HepG2 (cell line): ENCODE results near the gene ZNF764. TPM values are rescaled to one million over a fixed set of nuclear protein-coding genes. Genes with fewer than 3 reads are reported as not detected.

Experiments used
- ATAC-seq: fragments of 200-7000 bp; cut with Tn5 transposase; 3 replicates; pipeline ENCODE4 v1.9.1; 2020; ENCODE audit warnings: mild to moderate bottlenecking, moderate library complexity
- BruUV-seq: library from RNA; stranded (reverse); fragments of 400-500 nt; replicated peaks from 2 replicates; lab custom pipeline; 2021; lab: Mats Ljungman, UMichigan
- CTCF ChIA-PET: fragments of 300-600 bp; formaldehyde crosslinking; extraction: SDS; loops from one replicate; lab custom pipeline; 2021; ENCODE audit warnings: low total read pairs, inconsistent platforms, low intra/inter-chr PET ratio; lab: Yijun Ruan, JAX
- POLR2A ChIA-PET: fragments of 350-600 bp; sonication (Branson Sonifier 250); formaldehyde crosslinking; loops from one replicate; lab custom pipeline; 2020; ENCODE audit warnings: antibody characterized with exemption, inconsistent platforms; lab: Yijun Ruan, JAX
- DNase-seq: peaks from one replicate; pipeline ENCODE4 v3.0.0-alpha.2; 2015; ENCODE audit warnings: low spot score
- FAIRE-seq: peaks from 3 replicates; lab custom pipeline; 2011; peaks lifted over from hg19 to GRCh38; lab: Jason Lieb, UNC
- H2AFZ ChIP-seq: one replicate; pipeline ENCODE4 v1.6.1; 2011; ENCODE audit warnings: low read length, inconsistent platforms
- H3K27ac ChIP-seq: fragments of 300-600 bp; 3 replicates; pipeline ENCODE4 v1.8.0; 2011; ENCODE audit warnings: mixed run types, mild to moderate bottlenecking, mixed read lengths, low read length, inconsistent platforms; ENCODE audit not compliant: insufficient read depth; ENCODE audit errors: extremely low read length
- H3K27me3 ChIP-seq, 2 experiments: fragments of 200-600 bp in 1 of 2; 2 replicates in 1 of 2; 3 replicates in 1 of 2; pipeline versions ENCODE4 v1.6.0 to v1.8.0; 2011; ENCODE audit warnings: low read length in 2 of 2, mild to moderate bottlenecking in 2 of 2, moderate library complexity in 2 of 2, inconsistent platforms in 1 of 2; ENCODE audit not compliant: insufficient read depth in 2 of 2, control insufficient read depth in 1 of 2
- H3K36me3 ChIP-seq, 2 experiments: fragments of 200-600 bp in 1 of 2; replicated peaks in 1 of 2; 2 replicates in 1 of 2; 3 replicates in 1 of 2; pipeline versions ENCODE4 v1.5.1 to v1.8.0; 2011; ENCODE audit warnings: low read length in 2 of 2, inconsistent platforms in 1 of 2; ENCODE audit not compliant: insufficient read depth in 2 of 2, control insufficient read depth in 1 of 2
- H3K4me1 ChIP-seq: 2 replicates; pipeline ENCODE4 v1.5.1; 2012; ENCODE audit warnings: low read length, inconsistent platforms; ENCODE audit not compliant: insufficient read depth
- H3K4me2 ChIP-seq: 2 replicates; pipeline ENCODE4 v1.6.0; 2011; ENCODE audit warnings: low read depth, low read length, inconsistent platforms
- H3K4me3 ChIP-seq, 3 experiments: fragments of 200-600 bp in 1 of 3; sonication (generic), shearing (Covaris generic) in 1 of 3; replicated peaks in 1 of 3; 2 replicates each; pipeline ENCODE4 v1.5.1; 2011 to 2016; ENCODE audit warnings: low read length in 3 of 3, inconsistent platforms in 2 of 3, low read depth in 2 of 3, mild to moderate bottlenecking in 2 of 3, control low read depth in 1 of 3, mixed read lengths in 1 of 3; ENCODE audit not compliant: insufficient read depth in 1 of 3
- H3K79me2 ChIP-seq: one replicate; pipeline ENCODE4 v1.6.1; 2011; ENCODE audit warnings: low read length, inconsistent platforms; ENCODE audit not compliant: insufficient read depth
- H3K9ac ChIP-seq: 2 replicates; pipeline ENCODE4 v1.6.0; 2011; ENCODE audit warnings: mild to moderate bottlenecking, low read depth, low read length, inconsistent platforms; ENCODE audit not compliant: insufficient read depth
- H3K9me3 ChIP-seq: 2 replicates; pipeline ENCODE4 v1.5.1; 2012; ENCODE audit warnings: mild to moderate bottlenecking, low read length
- H4K20me1 ChIP-seq: 2 replicates; pipeline ENCODE4 v1.6.0; 2011; ENCODE audit warnings: inconsistent platforms, mild to moderate bottlenecking, low read length, moderate library complexity; ENCODE audit not compliant: insufficient read depth
- ARID4A ChIP-seq: sonication (generic); formaldehyde crosslinking; IDR thresholded peaks from 2 replicates; pipeline ENCODE4 v1.5.0; 2020; ENCODE audit warnings: mild to moderate bottlenecking, missing genetic modification reagents, borderline replicate concordance
- ATF7-NPFF ChIP-seq: sonication (generic); formaldehyde crosslinking; IDR thresholded peaks from 2 replicates; pipeline ENCODE4 v1.8.1; 2023; ENCODE audit warnings: mild to moderate bottlenecking, low read depth, missing genetic modification reagents, moderate library complexity
- CBX5 ChIP-seq: sonication (generic); formaldehyde crosslinking; IDR thresholded peaks from 2 replicates; pipeline ENCODE4 v1.4.0; 2020; ENCODE audit warnings: missing genetic modification reagents, borderline replicate concordance
- GATA4 ChIP-seq: sonication (generic); IDR thresholded peaks from 2 replicates; pipeline ENCODE4 v1.6.1; 2016; ENCODE audit warnings: antibody characterized with exemption, low read depth, borderline replicate concordance
- KDM2A ChIP-seq: sonication (generic); formaldehyde crosslinking; IDR thresholded peaks from 2 replicates; pipeline ENCODE4 v1.4.0; 2020; ENCODE audit warnings: low read depth, missing genetic modification reagents, borderline replicate concordance
- MAFK ChIP-seq, 2 experiments: IDR thresholded peaks in 1 of 2; conservative IDR thresholded peaks in 1 of 2; 2 replicates each; pipeline ENCODE4 v1.6.1; 2011; ENCODE audit warnings: improper control_type of control experiment in 2 of 2, low read length in 2 of 2
- MXD4 ChIP-seq: IDR thresholded peaks from 2 replicates; pipeline ENCODE4 v1.6.1; 2016; ENCODE audit warnings: mild to moderate bottlenecking, missing biosample characterization, missing genetic modification reagents
- PHB2 ChIP-seq: fragments of 450-650 bp; IDR thresholded peaks from 2 replicates; pipeline ENCODE4 v1.6.1; 2018; ENCODE audit not compliant: partially characterized antibody
- POGZ ChIP-seq: sonication (generic); formaldehyde crosslinking; IDR thresholded peaks from 2 replicates; pipeline ENCODE4 v1.4.0; 2020; ENCODE audit warnings: mild to moderate bottlenecking, missing genetic modification reagents
- TOPORS ChIP-seq: sonication (generic); formaldehyde crosslinking; IDR thresholded peaks from 2 replicates; pipeline ENCODE4 v1.8.0; 2023; ENCODE audit warnings: mild to moderate bottlenecking, missing genetic modification reagents
- ZSCAN30 ChIP-seq: sonication (generic); formaldehyde crosslinking; IDR thresholded peaks from 2 replicates; pipeline ENCODE4 v1.5.0; 2020; ENCODE audit warnings: mild to moderate bottlenecking, missing genetic modification reagents
- ZSCAN5A ChIP-seq: sonication (generic); formaldehyde crosslinking; IDR thresholded peaks from 2 replicates; pipeline ENCODE4 v1.8.0; 2022; ENCODE audit warnings: mild to moderate bottlenecking, missing genetic modification reagents, borderline replicate concordance
- WGBS: methylation state at CpG from one replicate; pipeline ENCODE4 v1.1.6; 2017; ENCODE audit warnings: low lambda C conversion rate; 5-methylcytosine and 5-hydroxymethylcytosine counted together
- in situ Hi-C: cut with HindIII; loops from 2 replicates; pipeline ENCODE4 v1.10.0; 2017; ENCODE audit warnings: low pct_unique_long_range_greater_than_20kb; ENCODE audit not compliant: extremely low pct_ligation_motif_present
- intact Hi-C: fragments of 100-400 bp; cut with micrococcal nuclease; formaldehyde crosslinking; loops from one replicate; pipeline ENCODE4 v1.10.0; 2022; ENCODE audit not compliant: unreplicated experiment
- polyA plus RNA-seq, 8 experiments: library from polyadenylated mRNA; depleted of rRNA in 3 of 8; stranded (reverse) in 7 of 8; unstranded in 1 of 8; fragments of >200 nt; fragmentation: Illumina TruSeq in 4 of 8; extraction: Trizol in 4 of 8; gene quantifications; 2 replicates each; pipeline versions ENCODE4 v1.2.1 to v1.2.3, GENCODE V29; 2011 to 2016; ENCODE audit warnings: low read depth in 4 of 8, missing spikeins in 1 of 8, mixed read lengths in 1 of 8; ENCODE audit not compliant: insufficient read depth in 1 of 8
- total RNA-seq, 5 experiments: library from RNA; depleted of rRNA; stranded (reverse); fragments of >200 nt; fragmentation: Illumina TruSeq; extraction: Trizol; gene quantifications; 2 replicates each; pipeline ENCODE4 v1.2.3, GENCODE V29; 2016; ENCODE audit warnings: low read depth in 1 of 5
- TF ChIP-seq, protein P1 (sequence below): sonication (generic); formaldehyde crosslinking; IDR thresholded peaks from 2 replicates; pipeline ENCODE4 v1.5.0; 2020; ENCODE audit warnings: mild to moderate bottlenecking, low read depth, missing genetic modification reagents, borderline replicate concordance
- TF ChIP-seq, protein P2 (sequence below): IDR thresholded peaks from 2 replicates; pipeline ENCODE4 v1.6.1; 2016; ENCODE audit warnings: control low read depth

Gene ZNF764
- total and polyA plus RNA-seq, 2 of the 13 experiments (the other 11 are each of a cell fraction or from before 2014, with no cell fraction given) = 4.1 to 9.1 TPM

DNA sequence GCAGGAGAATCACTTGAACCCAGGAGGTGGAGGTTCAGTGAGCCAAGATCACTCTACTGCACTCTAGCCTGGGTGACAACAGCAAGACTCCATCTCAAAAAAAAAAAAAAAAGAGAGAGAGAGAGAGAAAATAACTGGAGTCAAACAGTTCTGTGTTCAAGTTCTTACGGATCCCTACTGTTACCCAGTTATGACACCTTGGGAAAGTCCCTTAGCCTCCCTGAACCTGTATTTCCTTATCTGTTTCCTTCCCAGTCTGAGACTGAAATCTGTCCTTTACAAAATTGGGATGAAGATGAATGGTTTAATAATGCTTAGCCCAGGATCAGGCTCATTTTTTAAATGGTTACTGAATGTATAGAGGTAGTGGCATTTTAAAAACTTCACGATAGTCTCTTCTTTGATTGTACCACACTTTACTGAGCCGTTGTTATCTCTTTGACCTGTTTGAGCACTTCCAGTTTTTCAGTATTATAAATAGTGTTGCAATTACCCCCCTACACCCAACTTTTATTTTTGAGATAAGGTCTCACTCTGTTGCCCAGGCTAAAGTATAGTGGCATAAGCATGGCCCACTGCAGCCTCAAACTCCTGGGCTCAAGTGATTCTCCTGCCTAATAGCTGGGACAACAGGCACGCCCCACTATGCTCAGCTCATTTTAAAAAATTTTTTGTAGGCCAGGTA, 49.0 kb downstream of the ZNF764 start:
- H3K27me3 ChIP-seq = no peaks in the 10 kb centered on the region
- intact Hi-C loops = no loop called here
- no peak for ATAC-seq
- H3K4me3 ChIP-seq = no peak overlapping the region
- H3K4me2 ChIP-seq = no peak overlapping the region
- in situ Hi-C loops = no loop called here
- BruUV-seq = no TSS peak
- TF ChIP-seq ATF7-NPFF (no peak), CBX5 (CRISPR knock-in tag) (no peak), PHB2 (no peak), GATA4 (no peak), KDM2A (CRISPR knock-in tag) (no peak), POGZ (CRISPR knock-in tag) (no peak), MXD4 (CRISPR knock-in tag) (no peak), ZSCAN5A (CRISPR knock-in tag) (no peak), TOPORS (no peak), ZSCAN30 (CRISPR knock-in tag) (no peak), ARID4A (no peak), MAFK (conservative IDR thresholded peaks at IDR 0.05 in 1 of 2, IDR thresholded peaks at IDR 0.05 in 1 of 2; ENCODE audit: low read length in 2 of 2) (no peak)
- TF ChIP-seq, protein P1, sequence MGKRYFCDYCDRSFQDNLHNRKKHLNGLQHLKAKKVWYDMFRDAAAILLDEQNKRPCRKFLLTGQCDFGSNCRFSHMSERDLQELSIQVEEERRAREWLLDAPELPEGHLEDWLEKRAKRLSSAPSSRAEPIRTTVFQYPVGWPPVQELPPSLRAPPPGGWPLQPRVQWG (CRISPR knock-in tag) = no peak
- TF ChIP-seq, protein P2, sequence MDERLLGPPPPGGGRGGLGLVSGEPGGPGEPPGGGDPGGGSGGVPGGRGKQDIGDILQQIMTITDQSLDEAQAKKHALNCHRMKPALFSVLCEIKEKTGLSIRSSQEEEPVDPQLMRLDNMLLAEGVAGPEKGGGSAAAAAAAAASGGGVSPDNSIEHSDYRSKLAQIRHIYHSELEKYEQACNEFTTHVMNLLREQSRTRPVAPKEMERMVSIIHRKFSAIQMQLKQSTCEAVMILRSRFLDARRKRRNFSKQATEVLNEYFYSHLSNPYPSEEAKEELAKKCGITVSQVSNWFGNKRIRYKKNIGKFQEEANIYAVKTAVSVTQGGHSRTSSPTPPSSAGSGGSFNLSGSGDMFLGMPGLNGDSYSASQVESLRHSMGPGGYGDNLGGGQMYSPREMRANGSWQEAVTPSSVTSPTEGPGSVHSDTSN (CRISPR knock-in tag) = no peak
- no peak for FAIRE-seq
- H3K27ac ChIP-seq = no peak overlapping the region
- no peak overlapping the region for H3K9ac ChIP-seq
- no peaks in the 10 kb centered on the region for H3K9me3 ChIP-seq
- peaks cover 7% of the 10 kb centered on the region for H3K4me1 ChIP-seq
- H3K79me2 ChIP-seq = no peaks in the 10 kb centered on the region
- WGBS = 49% methylated on average over 4 of the region's 4 CpGs
- POLR2A ChIA-PET = interaction anchor here (1.2 to 2.1 kb wide), 2 partner anchors 18 to 26 kb away, joined by 4 to 6 read pairs; partner anchors contain the start of gene ZNF747
- DNase-seq = no peak
- H2AFZ ChIP-seq = no peak overlapping the region
- no peaks in the 10 kb centered on the region for H4K20me1 ChIP-seq
- no peaks in the 10 kb centered on the region for H3K36me3 ChIP-seq
- CTCF ChIA-PET = no interaction called here
